RWPE2 (cell line): ENCODE results near the gene INVS.

ENCODE experiments used
- ATAC-seq: fragments of 200-7000 bp; cut with Tn5 transposase; 3 replicates; pipeline ENCODE4 v1.9.1; 2021; ENCODE audit warnings: low read depth
- DNase-seq: peaks from one replicate; pipeline ENCODE4 v3.0.0-alpha.2; 2020; ENCODE audit warnings: low spot score
- H3K27ac ChIP-seq: fragments of 450-650 bp; 2 replicates; pipeline ENCODE4 v1.5.1; 2017; ENCODE audit warnings: mild to moderate bottlenecking; ENCODE audit not compliant: poor library complexity, severe bottlenecking
- H3K27me3 ChIP-seq: fragments of 250-450 bp; sonication (Bioruptor Pico); 2 replicates; pipeline ENCODE4 v1.5.1; 2021; ENCODE audit warnings: mild to moderate bottlenecking, moderate library complexity; ENCODE audit not compliant: insufficient read depth, poor library complexity, severe bottlenecking
- H3K36me3 ChIP-seq: fragments of 250-450 bp; sonication (Bioruptor Pico); 2 replicates; pipeline ENCODE4 v1.5.1; 2020; ENCODE audit warnings: low read depth, mild to moderate bottlenecking, moderate library complexity
- H3K4me1 ChIP-seq: fragments of 250-450 bp; sonication (Bioruptor Pico); 2 replicates; pipeline ENCODE4 v1.5.1; 2021; ENCODE audit warnings: mild to moderate bottlenecking, moderate library complexity; ENCODE audit not compliant: insufficient read depth, poor library complexity, severe bottlenecking
- H3K4me3 ChIP-seq: fragments of 250-450 bp; sonication (Bioruptor Pico); 2 replicates; pipeline ENCODE4 v1.5.1; 2021; ENCODE audit warnings: mild to moderate bottlenecking, moderate library complexity; ENCODE audit not compliant: severe bottlenecking
- H3K9me3 ChIP-seq: fragments of 250-450 bp; sonication (Bioruptor Pico); 2 replicates; pipeline ENCODE4 v1.5.1; 2021; ENCODE audit warnings: mild to moderate bottlenecking, moderate library complexity; ENCODE audit not compliant: severe bottlenecking
- TF ChIP-seq, protein P1 (sequence below): fragments of 450-650 bp; IDR thresholded peaks from one replicate; pipeline ENCODE4 v1.5.1; 2017; ENCODE audit warnings: mild to moderate bottlenecking, moderate library complexity; ENCODE audit not compliant: poor library complexity, severe bottlenecking

Gene INVS

DNA sequence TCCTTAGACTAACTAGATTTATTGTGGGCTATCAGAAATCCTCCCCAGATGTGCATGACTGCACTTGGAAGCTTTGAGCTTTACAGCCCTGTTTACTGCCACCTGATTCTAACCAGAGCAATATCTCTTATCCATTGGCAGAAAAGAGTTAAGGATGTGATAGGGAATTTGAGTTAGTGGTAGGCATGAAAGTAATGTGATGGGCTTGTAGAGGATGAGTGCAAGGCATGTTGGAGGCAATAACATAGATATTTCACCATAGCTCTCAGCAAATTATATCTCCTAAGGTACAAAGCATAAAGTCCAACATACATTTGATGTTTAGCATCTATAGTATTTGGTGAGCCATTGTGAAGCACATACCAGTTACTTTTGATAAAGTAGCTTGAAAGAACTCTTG lies 103.8 kb downstream of the INVS start:
- H3K27ac ChIP-seq: no peak overlapping the region
- H3K9me3 ChIP-seq: no peaks in the 10 kb centered on the region
- no peak overlapping the region for H3K4me3 ChIP-seq
- ATAC-seq (no peak), DNase-seq (no peak)
- no peaks in the 10 kb centered on the region for H3K27me3 ChIP-seq
- no peaks in the 10 kb centered on the region for H3K36me3 ChIP-seq
- no peaks in the 10 kb centered on the region for H3K4me1 ChIP-seq
- TF ChIP-seq, protein P1, sequence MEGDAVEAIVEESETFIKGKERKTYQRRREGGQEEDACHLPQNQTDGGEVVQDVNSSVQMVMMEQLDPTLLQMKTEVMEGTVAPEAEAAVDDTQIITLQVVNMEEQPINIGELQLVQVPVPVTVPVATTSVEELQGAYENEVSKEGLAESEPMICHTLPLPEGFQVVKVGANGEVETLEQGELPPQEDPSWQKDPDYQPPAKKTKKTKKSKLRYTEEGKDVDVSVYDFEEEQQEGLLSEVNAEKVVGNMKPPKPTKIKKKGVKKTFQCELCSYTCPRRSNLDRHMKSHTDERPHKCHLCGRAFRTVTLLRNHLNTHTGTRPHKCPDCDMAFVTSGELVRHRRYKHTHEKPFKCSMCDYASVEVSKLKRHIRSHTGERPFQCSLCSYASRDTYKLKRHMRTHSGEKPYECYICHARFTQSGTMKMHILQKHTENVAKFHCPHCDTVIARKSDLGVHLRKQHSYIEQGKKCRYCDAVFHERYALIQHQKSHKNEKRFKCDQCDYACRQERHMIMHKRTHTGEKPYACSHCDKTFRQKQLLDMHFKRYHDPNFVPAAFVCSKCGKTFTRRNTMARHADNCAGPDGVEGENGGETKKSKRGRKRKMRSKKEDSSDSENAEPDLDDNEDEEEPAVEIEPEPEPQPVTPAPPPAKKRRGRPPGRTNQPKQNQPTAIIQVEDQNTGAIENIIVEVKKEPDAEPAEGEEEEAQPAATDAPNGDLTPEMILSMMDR: no peak

DNA sequence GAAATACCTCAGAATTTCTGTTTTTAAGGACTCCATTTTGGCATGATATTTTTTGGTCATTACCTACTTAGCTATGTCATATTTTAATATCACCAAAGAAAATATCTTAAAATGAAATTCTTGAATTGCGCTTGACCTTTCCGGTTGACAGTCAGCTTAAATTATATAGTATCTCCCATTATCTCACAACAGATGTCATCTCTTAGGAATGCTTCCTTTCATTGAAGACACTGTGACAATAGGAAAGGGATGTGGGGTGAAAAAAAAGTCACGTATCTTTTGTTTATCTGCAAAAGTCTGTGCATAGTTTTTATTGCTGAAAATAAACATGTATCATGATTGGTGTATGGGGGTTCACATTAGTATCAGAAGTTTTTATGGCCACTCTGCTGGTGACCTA lies 105.8 kb downstream of the INVS start:
- Histone ChIP-seq H3K4me3 (no peak overlapping the region), H3K27ac (no peak overlapping the region), H3K4me1 (no peaks in the 10 kb centered on the region), H3K9me3 (no peaks in the 10 kb centered on the region), H3K36me3 (0 out of 2 replicates have a peak, but pooled peaks cover 3% of the 10 kb centered on the region), H3K27me3 (no peaks in the 10 kb centered on the region)
- no peak for ATAC-seq
- TF ChIP-seq, protein P1: no peak
- no peak for DNase-seq

DNA sequence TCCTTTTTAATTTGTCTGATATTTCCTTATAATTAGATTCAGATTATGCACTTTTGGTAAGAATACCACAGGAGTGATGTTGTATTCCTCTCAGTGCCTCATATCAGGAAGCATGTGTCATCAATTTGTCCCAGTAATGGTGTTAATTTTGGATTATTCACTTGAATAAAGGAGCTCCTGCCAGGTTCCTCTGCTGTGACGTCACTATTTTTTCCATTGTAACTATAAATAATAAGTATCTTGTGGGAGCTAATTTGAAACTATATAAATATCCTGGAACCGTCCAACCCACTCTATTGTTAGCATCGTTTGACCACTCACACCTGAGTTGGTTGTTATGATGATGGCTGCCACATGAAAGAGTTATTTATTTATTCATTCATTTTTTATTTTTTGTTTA lies 107.9 kb downstream of the INVS start:
- no peak overlapping the region for H3K4me3 ChIP-seq
- 0 out of 2 replicates have a peak, but pooled peaks cover 3% of the 10 kb centered on the region for H3K36me3 ChIP-seq
- no peaks in the 10 kb centered on the region for H3K4me1 ChIP-seq
- DNase-seq (no peak), ATAC-seq (no peak)
- no peaks in the 10 kb centered on the region for H3K9me3 ChIP-seq
- H3K27me3 ChIP-seq: no peaks in the 10 kb centered on the region
- TF ChIP-seq, protein P1: no peak
- no peak overlapping the region for H3K27ac ChIP-seq

DNA sequence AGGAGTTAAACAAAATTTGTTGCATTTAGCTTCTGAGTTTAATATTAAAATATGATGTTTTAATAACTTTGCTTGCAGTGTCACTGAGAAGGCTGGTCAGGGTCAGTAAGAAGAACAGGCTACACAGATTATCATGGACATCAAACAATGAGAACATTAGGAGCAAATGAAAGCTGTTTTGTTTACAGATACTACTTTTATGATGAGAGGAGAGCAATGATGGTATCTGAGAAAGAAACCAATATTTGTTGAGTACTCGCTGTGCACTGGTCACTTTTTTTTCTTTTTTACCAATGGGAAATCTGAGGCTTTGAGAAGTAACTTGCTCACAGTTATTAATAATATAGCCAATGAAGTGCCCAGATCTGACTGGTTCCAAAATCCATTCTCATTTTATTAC lies 109.6 kb downstream of the INVS start:
- Histone ChIP-seq H3K27ac (no peak overlapping the region), H3K4me1 (no peaks in the 10 kb centered on the region), H3K4me3 (no peak overlapping the region), H3K36me3 (0 out of 2 replicates have a peak, but pooled peaks cover 3% of the 10 kb centered on the region), H3K27me3 (no peaks in the 10 kb centered on the region), H3K9me3 (no peaks in the 10 kb centered on the region)
- no peak for DNase-seq
- no peak for ATAC-seq
- TF ChIP-seq, protein P1: no peak

DNA sequence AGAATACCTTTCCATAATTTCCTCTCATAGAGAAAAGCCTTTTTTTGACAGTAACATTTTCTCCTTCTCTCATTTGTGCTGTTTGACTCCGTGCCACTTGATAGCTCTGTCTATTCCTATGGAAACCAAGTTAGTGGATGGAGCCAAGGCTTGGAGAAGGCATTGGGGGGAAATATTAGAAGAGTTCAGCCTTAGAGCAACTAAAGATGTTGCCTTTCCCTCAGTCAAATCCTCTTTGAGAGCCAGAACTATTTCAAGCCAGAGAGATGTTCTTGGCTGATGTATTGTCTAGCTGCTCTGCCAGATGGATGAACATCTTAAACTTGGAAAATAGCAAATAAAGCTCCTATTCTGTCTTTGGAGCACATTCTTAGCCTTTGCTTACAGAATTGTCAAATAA lies 112.4 kb downstream of the INVS start:
- Histone ChIP-seq H3K27ac (no peak overlapping the region), H3K4me3 (no peak overlapping the region), H3K27me3 (no peaks in the 10 kb centered on the region), H3K9me3 (no peaks in the 10 kb centered on the region), H3K4me1 (no peaks in the 10 kb centered on the region), H3K36me3 (0 out of 2 replicates have a peak, but pooled peaks cover 7% of the 10 kb centered on the region)
- ATAC-seq (no peak), DNase-seq (no peak)
- TF ChIP-seq, protein P1: no peak
